ENCODE data around the gene PTGDS.

Gene PTGDS

GRCh38 chr9:137022662-137023008 is 45.3 kb downstream of the PTGDS start:
- no peak for DNase-seq (ENCODE audit: low spot score)

- no peak for DNase-seq (ENCODE audit: low spot score)
Observed at GRCh38 chr9:137023157-137023556, 45.9 kb downstream of the PTGDS start.

GRCh38 chr9:137023583-137023991 is 46.3 kb downstream of the PTGDS start:
- DNase-seq (ENCODE audit: low spot score): peak; percentile 84

GRCh38 chr9:137025517-137025966 is 48.2 kb downstream of the PTGDS start:
- peak; percentile 99 for DNase-seq (ENCODE audit: low spot score)

GRCh38 chr9:137026384-137026783 is 49.1 kb downstream of the PTGDS start:
- DNase-seq (ENCODE audit: low spot score): no peak

- no peak for DNase-seq (ENCODE audit: low spot score)
Observed at GRCh38 chr9:137026828-137027227, 49.5 kb downstream of the PTGDS start.

- DNase-seq (ENCODE audit: low spot score): no peak
Observed at GRCh38 chr9:137027369-137028262, 50.3 kb downstream of the PTGDS start, which contains the start of gene ABCA2. ABCA2 (minus strand) TSS chr9:137028237; CDS start chr9:137028140, 97 bp downstream.

- peak; percentile 81 for DNase-seq (ENCODE audit: low spot score)
Observed at GRCh38 chr9:137028263-137029057, 51.2 kb downstream of the PTGDS start.

- DNase-seq (ENCODE audit: low spot score): peak; percentile 86
Observed at GRCh38 chr9:137029058-137029936, 52.0 kb downstream of the PTGDS start.

GRCh38 chr9:137030006-137030405 is 52.7 kb downstream of the PTGDS start:
- DNase-seq (ENCODE audit: low spot score): no peak

- DNase-seq (ENCODE audit: low spot score): peak; percentile 35
Observed at GRCh38 chr9:137030538-137031527, 53.5 kb downstream of the PTGDS start.

Measured in Ammon's horn (tissue), 1 donor.